22Rv1 (cell line): ENCODE measurements around the gene QSOX2.
"Not testable (repeated sequence)": the region's sequence is repeated elsewhere in the genome, so short reads cannot be mapped to it uniquely, and the experiment has no call there.

Experiments
- H3K27ac ChIP-seq: fragments of 450-650 bp; 2 replicates; pipeline ENCODE4 v1.5.1; 2017
- ZFX ChIP-seq: fragments of 450-650 bp; IDR thresholded peaks from 2 replicates; pipeline ENCODE4 v1.6.1; 2017; ENCODE audit warnings: antibody characterized with exemption, borderline replicate concordance
- TF ChIP-seq, protein P1 (sequence below): fragments of 450-650 bp; IDR thresholded peaks from 2 replicates; pipeline ENCODE4 v1.5.1; 2017; ENCODE audit warnings: mild to moderate bottlenecking

Gene QSOX2

DNA sequence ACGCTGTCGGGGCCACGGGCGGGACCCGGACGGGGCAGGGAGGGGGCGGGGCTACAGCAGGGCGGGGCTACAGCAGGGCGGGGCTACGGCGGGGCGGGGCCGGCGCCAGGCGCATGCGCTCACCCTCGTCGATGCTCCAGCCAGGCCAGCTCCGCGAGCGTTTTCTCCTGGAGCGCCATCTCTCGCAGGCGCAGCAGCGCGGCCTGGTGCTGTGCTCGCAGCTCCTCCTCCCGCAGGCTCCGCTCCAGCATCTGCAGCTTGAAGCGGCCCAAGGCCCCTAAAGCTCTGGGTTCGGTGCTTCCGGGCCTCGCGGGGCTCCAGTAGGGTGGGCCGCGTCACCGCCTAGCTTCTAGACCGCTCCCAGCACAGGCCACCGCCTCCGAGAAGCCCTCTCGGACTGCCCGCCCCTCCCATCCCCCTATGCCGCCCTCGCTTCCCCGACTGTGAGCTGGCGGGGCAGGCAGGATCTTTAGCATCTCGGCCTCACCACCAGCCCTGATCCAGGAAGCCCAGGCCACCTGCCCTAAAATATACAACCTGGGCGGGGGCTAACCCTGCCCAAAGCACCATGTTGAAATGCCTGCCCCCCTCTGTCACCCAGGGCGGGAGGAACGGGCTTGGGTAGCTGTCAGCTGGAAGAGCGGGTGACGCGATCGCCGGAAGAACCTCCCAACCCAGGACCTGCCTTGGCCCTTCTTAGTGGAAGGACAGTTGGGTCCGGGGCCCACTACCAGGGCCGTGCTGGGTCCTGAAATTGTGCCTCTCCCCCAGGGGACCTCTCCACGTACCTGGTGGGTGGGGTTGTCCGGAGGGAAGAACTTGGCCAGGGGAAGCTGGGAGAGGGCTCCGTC lies 21.9 kb upstream of the QSOX2 start:
- H3K27ac ChIP-seq = no peak overlapping the region
- TF ChIP-seq, protein P1, sequence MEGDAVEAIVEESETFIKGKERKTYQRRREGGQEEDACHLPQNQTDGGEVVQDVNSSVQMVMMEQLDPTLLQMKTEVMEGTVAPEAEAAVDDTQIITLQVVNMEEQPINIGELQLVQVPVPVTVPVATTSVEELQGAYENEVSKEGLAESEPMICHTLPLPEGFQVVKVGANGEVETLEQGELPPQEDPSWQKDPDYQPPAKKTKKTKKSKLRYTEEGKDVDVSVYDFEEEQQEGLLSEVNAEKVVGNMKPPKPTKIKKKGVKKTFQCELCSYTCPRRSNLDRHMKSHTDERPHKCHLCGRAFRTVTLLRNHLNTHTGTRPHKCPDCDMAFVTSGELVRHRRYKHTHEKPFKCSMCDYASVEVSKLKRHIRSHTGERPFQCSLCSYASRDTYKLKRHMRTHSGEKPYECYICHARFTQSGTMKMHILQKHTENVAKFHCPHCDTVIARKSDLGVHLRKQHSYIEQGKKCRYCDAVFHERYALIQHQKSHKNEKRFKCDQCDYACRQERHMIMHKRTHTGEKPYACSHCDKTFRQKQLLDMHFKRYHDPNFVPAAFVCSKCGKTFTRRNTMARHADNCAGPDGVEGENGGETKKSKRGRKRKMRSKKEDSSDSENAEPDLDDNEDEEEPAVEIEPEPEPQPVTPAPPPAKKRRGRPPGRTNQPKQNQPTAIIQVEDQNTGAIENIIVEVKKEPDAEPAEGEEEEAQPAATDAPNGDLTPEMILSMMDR = peak; percentile 57
- no peak for TF ChIP-seq ZFX

DNA sequence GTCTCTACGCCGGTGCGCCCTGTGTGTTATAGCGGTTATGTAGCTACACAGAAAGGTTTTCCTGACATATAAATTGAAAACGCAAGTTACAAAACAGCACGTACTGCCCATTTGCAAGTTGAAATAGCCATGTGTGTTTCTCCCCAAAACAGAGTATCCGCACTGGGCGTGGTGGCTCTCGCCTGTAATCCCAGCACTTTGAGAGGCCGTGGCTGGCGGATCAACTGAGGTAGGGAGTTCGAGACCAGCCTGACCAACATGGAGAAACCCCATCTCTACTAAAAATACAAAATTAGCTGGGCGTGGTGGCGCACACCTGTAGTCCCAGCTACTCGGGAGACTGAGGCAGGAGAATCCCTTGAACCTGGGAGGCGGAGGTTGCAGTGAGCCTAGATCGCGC lies 21.0 kb upstream of the QSOX2 start:
- not testable (repeated sequence) for H3K27ac ChIP-seq

DNA sequence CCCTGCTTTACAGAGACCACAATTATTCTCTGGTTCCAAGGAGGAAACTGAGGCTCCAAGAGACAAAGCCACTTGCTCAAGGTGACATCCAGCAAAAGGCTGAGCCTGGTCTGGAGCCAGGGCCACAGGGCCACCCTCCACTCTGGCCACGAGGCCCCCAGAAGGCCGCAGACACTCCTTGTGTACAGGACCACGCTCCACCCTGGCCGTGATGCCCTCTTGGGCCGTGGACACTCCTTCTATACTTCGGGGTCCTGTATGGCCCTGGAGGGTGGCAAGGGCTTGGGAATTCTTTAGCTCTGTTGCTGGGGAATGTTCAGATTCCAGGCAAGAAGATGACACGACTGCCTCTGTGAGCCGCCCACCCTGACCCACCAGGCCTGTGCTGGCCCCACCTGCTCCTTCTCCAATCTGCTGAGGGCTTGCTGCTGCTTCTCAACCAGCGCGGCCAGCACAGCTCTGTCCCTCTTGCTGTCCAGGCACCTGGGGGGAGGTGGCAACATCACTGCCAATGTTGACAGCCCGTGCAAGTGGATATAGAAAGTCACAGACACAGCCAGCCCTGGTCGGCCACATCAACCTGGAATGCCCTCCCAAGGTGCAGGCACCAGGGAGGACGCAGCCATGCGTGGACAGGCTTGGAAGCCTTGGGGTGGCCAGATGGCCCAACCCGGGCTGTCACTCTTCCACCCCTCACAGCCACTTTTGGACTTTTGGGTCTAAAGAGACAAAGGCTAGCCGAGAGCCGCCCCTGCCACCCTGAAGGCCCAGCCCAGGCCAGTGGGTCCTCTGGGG lies 20.1 kb upstream of the QSOX2 start:
- no peak for TF ChIP-seq ZFX
- TF ChIP-seq, protein P1 = no peak
- H3K27ac ChIP-seq = no peak overlapping the region

DNA sequence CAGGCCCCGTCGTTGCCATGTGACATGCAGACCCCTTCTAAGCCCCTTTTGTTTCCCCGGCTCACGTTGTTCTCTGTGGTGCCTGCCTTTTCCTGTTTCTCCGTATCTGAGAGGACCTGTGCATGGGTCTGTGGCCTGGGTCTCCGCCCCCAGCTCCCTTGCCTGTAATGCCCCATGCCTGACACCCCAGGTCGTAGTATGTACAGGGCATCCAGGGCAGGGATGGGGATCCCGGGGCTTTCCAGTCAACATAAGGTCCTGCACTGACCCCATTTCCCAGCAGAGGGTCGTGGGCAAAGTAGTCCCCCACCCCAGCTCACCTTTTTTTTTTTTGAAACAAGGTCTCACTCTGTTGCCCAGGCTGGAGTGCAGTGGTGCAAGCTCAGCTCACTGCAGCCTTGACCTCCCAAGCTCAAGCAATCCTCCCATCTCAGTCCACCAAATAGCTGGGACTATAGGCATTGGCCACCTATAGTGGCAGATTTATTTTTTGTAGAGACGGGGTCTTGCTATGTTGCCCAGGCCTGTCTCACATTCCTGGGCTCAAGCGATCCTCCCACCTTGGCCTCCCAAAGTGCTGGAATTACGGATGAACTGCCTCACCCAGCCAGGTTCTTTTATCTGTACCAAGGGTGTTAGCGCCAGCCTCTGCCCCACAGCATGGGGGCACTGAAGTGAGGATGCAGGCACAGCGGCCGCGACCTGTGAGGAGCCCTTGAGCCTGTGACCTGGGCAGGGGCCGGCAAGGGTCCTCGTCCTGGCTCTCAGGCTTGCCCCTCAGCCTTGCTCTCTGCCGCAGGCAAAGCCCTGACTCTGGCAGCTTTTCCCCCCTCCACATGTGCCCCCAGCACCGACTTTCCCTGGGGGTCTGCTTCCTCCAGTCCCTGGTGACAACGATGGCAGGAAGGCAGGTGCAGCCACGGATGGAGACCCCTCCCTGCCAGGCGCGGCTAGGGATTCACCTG lies 19.1 kb upstream of the QSOX2 start:
- TF ChIP-seq, protein P1 = no peak
- no peak for TF ChIP-seq ZFX

DNA sequence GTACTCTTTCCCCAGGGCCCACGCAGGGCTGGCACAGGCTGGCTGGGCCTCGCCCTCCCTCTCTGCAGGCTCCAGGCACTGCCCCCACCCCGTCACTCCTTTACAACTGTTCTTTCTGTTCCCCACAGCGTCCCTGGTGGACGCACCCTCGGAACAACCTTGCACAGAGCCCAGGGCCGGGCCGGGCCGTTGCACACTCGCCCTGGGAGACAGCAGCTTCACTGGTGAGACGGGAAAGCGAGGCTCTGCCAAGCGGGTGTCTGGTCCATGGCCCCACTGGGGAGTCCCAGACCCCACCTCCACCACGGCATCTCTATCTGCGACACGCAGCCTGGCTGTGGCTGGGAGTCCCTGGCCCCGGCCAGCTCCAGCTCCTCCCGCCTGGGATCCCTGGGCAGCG lies 18.4 kb upstream of the QSOX2 start:
- TF ChIP-seq ZFX = no peak
- TF ChIP-seq, protein P1 = no peak
- no peak overlapping the region for H3K27ac ChIP-seq

More for the DNA sequence above, 19.1 kb upstream of the QSOX2 start:
- no peak overlapping the region for H3K27ac ChIP-seq

DNA sequence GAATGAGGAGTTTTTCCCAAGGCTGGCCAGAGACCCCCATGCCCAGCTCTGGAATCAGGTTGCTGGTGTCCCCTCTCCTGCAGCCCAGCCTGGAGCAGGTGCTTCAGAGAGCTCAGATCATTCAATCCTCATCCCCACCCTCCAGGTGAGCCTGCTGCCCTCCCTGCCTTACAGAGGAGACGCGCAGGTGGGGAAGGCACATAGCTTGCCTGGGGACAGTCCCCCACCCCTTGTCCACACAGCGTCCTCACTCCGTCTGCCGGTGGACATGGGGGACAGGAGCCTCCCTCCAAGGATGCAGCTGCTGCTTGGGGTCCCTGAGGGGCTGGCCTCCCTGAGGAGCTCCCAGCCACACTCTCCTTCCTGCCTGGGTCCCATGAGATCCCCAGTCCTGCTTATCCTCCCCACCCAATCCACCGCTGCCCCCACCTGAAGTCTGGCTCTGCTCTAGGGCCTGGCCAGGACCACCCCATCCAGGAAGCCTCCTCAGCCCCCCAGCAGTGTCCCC lies 17.1 kb upstream of the QSOX2 start:
- TF ChIP-seq, protein P1 = no peak
- no peak for TF ChIP-seq ZFX
- no peak overlapping the region for H3K27ac ChIP-seq
